A673 (cell line): Measurements from ENCODE around the gene ZBTB32.

Source experiments
- EZH2 ChIP-seq: fragments of 200-600 bp; sonication (generic); IDR thresholded peaks from 2 replicates; pipeline ENCODE4 v1.6.1; 2017; ENCODE audit warnings: borderline replicate concordance, low read depth, mild to moderate bottlenecking, mixed read lengths, antibody characterized with exemption, low read length; ENCODE audit not compliant: poor library complexity, severe bottlenecking
- TF ChIP-seq, protein P1 (sequence below): fragments of 300-800, 200-600 bp; sonication (generic); conservative IDR thresholded peaks from 2 replicates; pipeline ENCODE4 v1.5.1; 2017; ENCODE audit warnings: low read depth, mild to moderate bottlenecking, antibody characterized with exemption, low read length, moderate library complexity, mixed read lengths

- TF ChIP-seq, protein P1, sequence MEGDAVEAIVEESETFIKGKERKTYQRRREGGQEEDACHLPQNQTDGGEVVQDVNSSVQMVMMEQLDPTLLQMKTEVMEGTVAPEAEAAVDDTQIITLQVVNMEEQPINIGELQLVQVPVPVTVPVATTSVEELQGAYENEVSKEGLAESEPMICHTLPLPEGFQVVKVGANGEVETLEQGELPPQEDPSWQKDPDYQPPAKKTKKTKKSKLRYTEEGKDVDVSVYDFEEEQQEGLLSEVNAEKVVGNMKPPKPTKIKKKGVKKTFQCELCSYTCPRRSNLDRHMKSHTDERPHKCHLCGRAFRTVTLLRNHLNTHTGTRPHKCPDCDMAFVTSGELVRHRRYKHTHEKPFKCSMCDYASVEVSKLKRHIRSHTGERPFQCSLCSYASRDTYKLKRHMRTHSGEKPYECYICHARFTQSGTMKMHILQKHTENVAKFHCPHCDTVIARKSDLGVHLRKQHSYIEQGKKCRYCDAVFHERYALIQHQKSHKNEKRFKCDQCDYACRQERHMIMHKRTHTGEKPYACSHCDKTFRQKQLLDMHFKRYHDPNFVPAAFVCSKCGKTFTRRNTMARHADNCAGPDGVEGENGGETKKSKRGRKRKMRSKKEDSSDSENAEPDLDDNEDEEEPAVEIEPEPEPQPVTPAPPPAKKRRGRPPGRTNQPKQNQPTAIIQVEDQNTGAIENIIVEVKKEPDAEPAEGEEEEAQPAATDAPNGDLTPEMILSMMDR, result no peak
- no peak for TF ChIP-seq EZH2
Measured at GRCh38 chr19:35727956-35728706, 23.8 kb downstream of the ZBTB32 start.
